Activated naive CD4-positive, alpha-beta T cell treated with anti-CD3 and anti-CD28 coated beads for 36 hours (primary cell): ENCODE results near the gene ATAD3B. TPM values are rescaled to one million over a fixed set of nuclear protein-coding genes. Genes with fewer than 3 reads are reported as not detected.
"Not testable (repeated sequence)": the region's sequence is repeated elsewhere in the genome, so short reads cannot be mapped to it uniquely, and the experiment has no call there.

Source experiments
- CTCF ChIA-PET: fragments of 350-600 bp; sonication (Branson Sonifier 250); formaldehyde crosslinking; loops from one replicate; lab custom pipeline; 2021; ENCODE audit warnings: antibody characterized with exemption; lab: Charles Lee
- DNase-seq: peaks from one replicate; pipeline ENCODE4 v3.0.0-alpha.2; 2020
- H3K27ac Mint-ChIP-seq: one replicate; pipeline ENCODE4 v1.8.0; 2021; ENCODE audit warnings: mild to moderate bottlenecking, mixed read lengths
- H3K27me3 Mint-ChIP-seq: one replicate; pipeline ENCODE4 v1.8.0; 2021; ENCODE audit warnings: low read depth, mixed read lengths
- H3K36me3 Mint-ChIP-seq: one replicate; pipeline ENCODE4 v1.8.0; 2021; ENCODE audit warnings: low read depth, mixed read lengths
- H3K4me1 Mint-ChIP-seq: one replicate; pipeline ENCODE4 v1.8.0; 2021; ENCODE audit warnings: low read depth, mixed read lengths
- H3K4me3 Mint-ChIP-seq: one replicate; pipeline ENCODE4 v1.8.0; 2021; ENCODE audit warnings: mild to moderate bottlenecking, moderate library complexity, mixed read lengths
- H3K9me3 Mint-ChIP-seq: one replicate; pipeline ENCODE4 v1.8.0; 2021; ENCODE audit warnings: mixed read lengths
- intact Hi-C: fragments of 100-400 bp; cut with micrococcal nuclease; formaldehyde crosslinking; loops from one replicate; pipeline ENCODE4 v1.15.1; 2023
- total RNA-seq, 2 experiments: library from RNA; stranded (reverse); gene quantifications; one replicate each; pipeline ENCODE4 v1.2.3, GENCODE V29; 2021

The ATAD3B gene
- total RNA-seq, 2 experiments from 2014 or later, result 32.7 to 38.7 TPM

- H3K27me3 Mint-ChIP-seq, DNase-seq, H3K27ac Mint-ChIP-seq, H3K9me3 Mint-ChIP-seq, H3K4me1 Mint-ChIP-seq, H3K4me3 Mint-ChIP-seq, intact Hi-C loops, CTCF ChIA-PET: not testable (repeated sequence)
- peaks cover 38% of the 10 kb centered on the region for H3K36me3 Mint-ChIP-seq
Observed at GRCh38 chr1:1494311-1494710, 22.7 kb downstream of the ATAD3B start.

- H3K4me3 Mint-ChIP-seq, H3K27ac Mint-ChIP-seq, H3K9me3 Mint-ChIP-seq, CTCF ChIA-PET, DNase-seq, H3K27me3 Mint-ChIP-seq, intact Hi-C loops, H3K4me1 Mint-ChIP-seq: not testable (repeated sequence)
- H3K36me3 Mint-ChIP-seq, result peaks cover 33% of the 10 kb centered on the region
Observed at GRCh38 chr1:1495461-1495975, 24.0 kb downstream of the ATAD3B start.

GRCh38 chr1:1504777-1505365, 33.3 kb downstream of the ATAD3B start:
- H3K4me3 Mint-ChIP-seq, result peak overlapping the region; percentile 67
- intact Hi-C loops, result loop anchor here (1.0 to 5.0 kb wide), 6 partner anchors 34 to 198 kb away; partner anchors contain the start of genes ACAP3, ATAD3B, CCNL2 and MRPL20
- peak; percentile 89 for DNase-seq
- peak overlapping the region; percentile 92 for H3K27ac Mint-ChIP-seq
- peaks cover 11% of the 10 kb centered on the region for H3K4me1 Mint-ChIP-seq
- not testable (repeated sequence) for H3K27me3 Mint-ChIP-seq, H3K9me3 Mint-ChIP-seq, H3K36me3 Mint-ChIP-seq
- CTCF ChIA-PET, result interaction anchor here (0.6 to 1.4 kb wide), 11 partner anchors 12 to 214 kb away, joined by 3 to 5 read pairs (median 3); no protein-coding TSS in a partner anchor

GRCh38 chr1:1505366-1505798, 33.8 kb downstream of the ATAD3B start:
- intact Hi-C loops, result loop anchor here (1.0 to 5.0 kb wide), 6 partner anchors 35 to 198 kb away; partner anchors contain the start of genes ACAP3, ATAD3B, CCNL2 and MRPL20
- H3K36me3 Mint-ChIP-seq, H3K9me3 Mint-ChIP-seq, H3K27me3 Mint-ChIP-seq: not testable (repeated sequence)
- Mint-ChIP-seq H3K4me1 (peaks cover 11% of the 10 kb centered on the region), H3K4me3 (peak overlapping the region; percentile 67), H3K27ac (peak overlapping the region; percentile 92)
- DNase-seq, result peak; percentile 64
- CTCF ChIA-PET, result interaction anchor here (0.6 to 1.4 kb wide), 9 partner anchors 13 to 192 kb away, joined by 3 to 5 read pairs (median 3); no protein-coding TSS in a partner anchor

- not testable (repeated sequence) for H3K36me3 Mint-ChIP-seq, DNase-seq, H3K9me3 Mint-ChIP-seq, H3K27me3 Mint-ChIP-seq, H3K27ac Mint-ChIP-seq
- CTCF ChIA-PET, result interaction anchor here (1.2 kb wide), 1 partner anchor 64 kb away, joined by 3 read pairs; no protein-coding TSS in a partner anchor
- Mint-ChIP-seq H3K4me1 (peaks cover 12% of the 10 kb centered on the region), H3K4me3 (peak overlapping the region; percentile 67)
- intact Hi-C loops, result loop anchor here (1.0 to 5.0 kb wide), 6 partner anchors 35 to 198 kb away; partner anchors contain the start of genes ACAP3, ATAD3B, CCNL2 and MRPL20
Observed at GRCh38 chr1:1505801-1506200, 34.2 kb downstream of the ATAD3B start.

GRCh38 chr1:1507305-1507704, 35.7 kb downstream of the ATAD3B start:
- Mint-ChIP-seq H3K27me3 (no peaks in the 10 kb centered on the region), H3K4me3 (no peak overlapping the region), H3K27ac (no peak overlapping the region), H3K36me3 (no peaks in the 10 kb centered on the region), H3K9me3 (no peaks in the 10 kb centered on the region), H3K4me1 (peaks cover 15% of the 10 kb centered on the region)
- intact Hi-C loops, result loop anchor here (5.0 kb wide), 1 partner anchor 200 kb away; the partner anchor contains the start of genes ACAP3 and PUSL1
- CTCF ChIA-PET, result no interaction called here
- DNase-seq, result no peak

- H3K27me3 Mint-ChIP-seq, result not testable (repeated sequence)
Observed at GRCh38 chr1:1508775-1509464, 37.4 kb downstream of the ATAD3B start.

GRCh38 chr1:1509465-1509850, 37.9 kb downstream of the ATAD3B start:
- H3K4me3 Mint-ChIP-seq, DNase-seq, H3K36me3 Mint-ChIP-seq, H3K27me3 Mint-ChIP-seq, H3K9me3 Mint-ChIP-seq, H3K27ac Mint-ChIP-seq: not testable (repeated sequence)
- CTCF ChIA-PET, result interaction anchor here (0.7 kb wide), 1 partner anchor 120 kb away, joined by 4 read pairs; no protein-coding TSS in a partner anchor
- intact Hi-C loops, result loop anchor here (5.0 kb wide), 1 partner anchor 202 kb away; the partner anchor contains the start of genes ACAP3 and PUSL1
- H3K4me1 Mint-ChIP-seq, result peaks cover 19% of the 10 kb centered on the region

More at GRCh38 chr1:1508775-1509464, 37.4 kb downstream of the ATAD3B start:
- H3K4me1 Mint-ChIP-seq, result peaks cover 19% of the 10 kb centered on the region
- intact Hi-C loops, result loop anchor here (5.0 kb wide), 1 partner anchor 202 kb away; the partner anchor contains the start of genes ACAP3 and PUSL1
- H3K4me3 Mint-ChIP-seq, DNase-seq, H3K36me3 Mint-ChIP-seq, H3K27ac Mint-ChIP-seq, H3K9me3 Mint-ChIP-seq, CTCF ChIA-PET: not testable (repeated sequence)

GRCh38 chr1:1510912-1511532, 39.5 kb downstream of the ATAD3B start:
- H3K9me3 Mint-ChIP-seq, result no peaks in the 10 kb centered on the region
- peak overlapping the region; percentile 73 for H3K27ac Mint-ChIP-seq
- no peaks in the 10 kb centered on the region for H3K36me3 Mint-ChIP-seq
- no peaks in the 10 kb centered on the region for H3K27me3 Mint-ChIP-seq
- intact Hi-C loops, result loop anchor here (1.0 to 5.0 kb wide), 3 partner anchors 63 to 381 kb away; partner anchors contain the start of genes GNB1 and SSU72
- H3K4me3 Mint-ChIP-seq, result peak overlapping the region; percentile 80
- DNase-seq, result peak; percentile 36
- CTCF ChIA-PET, result no interaction called here
- H3K4me1 Mint-ChIP-seq, result peaks cover 10% of the 10 kb centered on the region

- peak; percentile 99 for DNase-seq
- H3K9me3 Mint-ChIP-seq, result no peaks in the 10 kb centered on the region
- CTCF ChIA-PET, result no interaction called here
- H3K4me3 Mint-ChIP-seq, result peak within 1 kb of the TSS; percentile 80
- H3K36me3 Mint-ChIP-seq, result no peaks in the 10 kb centered on the region
- H3K27ac Mint-ChIP-seq, result peak within 1 kb of the TSS; percentile 73
- peaks cover 10% of the 10 kb centered on the region for H3K4me1 Mint-ChIP-seq
- no peaks in the 10 kb centered on the region for H3K27me3 Mint-ChIP-seq
- intact Hi-C loops, result loop anchor here (1.0 to 5.0 kb wide), 5 partner anchors 40 to 381 kb away; partner anchors contain the start of genes ATAD3B, CCNL2, GNB1 and SSU72
Observed at GRCh38 chr1:1511533-1512285, 40.1 kb downstream of the ATAD3B start, which contains the start of gene ATAD3A. ATAD3A (plus strand) TSS chr1:1512162; CDS start chr1:1512269, 107 bp downstream.

GRCh38 chr1:1512425-1512824, 40.9 kb downstream of the ATAD3B start:
- intact Hi-C loops, result loop anchor here (1.0 to 5.0 kb wide), 3 partner anchors 41 to 380 kb away; partner anchors contain the start of genes ATAD3B, CCNL2 and GNB1
- DNase-seq, H3K27me3 Mint-ChIP-seq, H3K36me3 Mint-ChIP-seq, H3K9me3 Mint-ChIP-seq, H3K27ac Mint-ChIP-seq, CTCF ChIA-PET: not testable (repeated sequence)
- peak overlapping the region; percentile 65 for H3K4me3 Mint-ChIP-seq
- peaks cover 10% of the 10 kb centered on the region for H3K4me1 Mint-ChIP-seq
